ENCODE results near the gene NEURL1.

Gene NEURL1

GRCh38 chr10:103590744-103591291 lies 97.3 kb downstream of the NEURL1 start:
- DNase-seq (ENCODE audit: low read depth, low spot score): no peak
- no peak overlapping the region for H3K4me3 ChIP-seq (ENCODE audit: low read depth, low read length)
- TF ChIP-seq CTCF (IDR thresholded peaks at IDR 0.05; ENCODE audit: low read depth, low read length): no peak
- in situ Hi-C loops (cut with HindIII; ENCODE audit: low sequenced_read_pairs): no loop called here

- in situ Hi-C loops (cut with HindIII; ENCODE audit: low sequenced_read_pairs): no loop called here
- peak; percentile 81 for TF ChIP-seq CTCF (IDR thresholded peaks at IDR 0.05; ENCODE audit: low read depth, low read length)
- H3K4me3 ChIP-seq (ENCODE audit: low read depth, low read length): no peak overlapping the region
- DNase-seq (ENCODE audit: low read depth, low spot score): peak; percentile 15
Observed at GRCh38 chr10:103592186-103593021, 98.9 kb downstream of the NEURL1 start.

- no peak for TF ChIP-seq CTCF (IDR thresholded peaks at IDR 0.05; ENCODE audit: low read depth, low read length)
- in situ Hi-C loops (cut with HindIII; ENCODE audit: low sequenced_read_pairs): no loop called here
- H3K4me3 ChIP-seq (ENCODE audit: low read depth, low read length): no peak overlapping the region
- no peak for DNase-seq (ENCODE audit: low read depth, low spot score)
Observed at GRCh38 chr10:103593022-103593570, 99.6 kb downstream of the NEURL1 start.

GRCh38 chr10:103595933-103596726 lies 102.6 kb downstream of the NEURL1 start:
- no peak for TF ChIP-seq CTCF (IDR thresholded peaks at IDR 0.05; ENCODE audit: low read depth, low read length)
- in situ Hi-C loops (cut with HindIII; ENCODE audit: low sequenced_read_pairs): no loop called here
- no peak overlapping the region for H3K4me3 ChIP-seq (ENCODE audit: low read depth, low read length)
- no peak for DNase-seq (ENCODE audit: low read depth, low spot score)

- DNase-seq (ENCODE audit: low read depth, low spot score): no peak
- no peak overlapping the region for H3K4me3 ChIP-seq (ENCODE audit: low read depth, low read length)
- TF ChIP-seq CTCF (IDR thresholded peaks at IDR 0.05; ENCODE audit: low read depth, low read length): no peak
- in situ Hi-C loops (cut with HindIII; ENCODE audit: low sequenced_read_pairs): no loop called here
Observed at GRCh38 chr10:103597003-103597402, 103.5 kb downstream of the NEURL1 start.

- H3K4me3 ChIP-seq (ENCODE audit: low read depth, low read length): no peak overlapping the region
- TF ChIP-seq CTCF (IDR thresholded peaks at IDR 0.05; ENCODE audit: low read depth, low read length): peak; percentile 81
- in situ Hi-C loops (cut with HindIII; ENCODE audit: low sequenced_read_pairs): no loop called here
- peak; percentile 58 for DNase-seq (ENCODE audit: low read depth, low spot score)
Observed at GRCh38 chr10:103598654-103599115, 105.2 kb downstream of the NEURL1 start.
